Brain microvascular endothelial cell (primary cell): ENCODE data around the gene TEAD2.

ENCODE experiments used
- DNase-seq: peaks from one replicate; pipeline ENCODE4 v3.0.0-alpha.2; 2020
- H3K27ac ChIP-seq: fragments of 250-450 bp; sonication (Bioruptor Pico); 2 replicates; pipeline ENCODE4 v1.5.1; 2020; ENCODE audit warnings: mild to moderate bottlenecking, moderate library complexity
- H3K27me3 ChIP-seq: fragments of 250-450 bp; sonication (Bioruptor Pico); replicated peaks from 2 replicates; pipeline ENCODE4 v1.5.1; 2020; ENCODE audit warnings: mild to moderate bottlenecking
- H3K36me3 ChIP-seq: fragments of 250-450 bp; sonication (Bioruptor Pico); replicated peaks from 2 replicates; pipeline ENCODE4 v1.5.1; 2020; ENCODE audit warnings: mild to moderate bottlenecking
- H3K4me3 ChIP-seq: 2 replicates; pipeline ENCODE4 v1.5.1; 2011; ENCODE audit warnings: low read depth, mild to moderate bottlenecking, control low read depth, low read length, moderate library complexity
- CTCF ChIP-seq: IDR thresholded peaks from 2 replicates; pipeline ENCODE4 v1.5.1; 2011; ENCODE audit warnings: low read depth, mild to moderate bottlenecking, moderate library complexity, low read length, control low read depth, inconsistent platforms; ENCODE audit errors: missing control alignments
- in situ Hi-C: cut with HindIII; loops from 2 replicates; pipeline ENCODE4 v1.10.0; 2017; ENCODE audit warnings: low sequenced_read_pairs, low pct_ligation_motif_present

TEAD2 gene

GRCh38 chr19:49295208-49295880, 66.9 kb downstream of the TEAD2 start:
- no peak for DNase-seq
- in situ Hi-C loops = no loop called here
- Histone ChIP-seq H3K36me3 (no peaks in the 10 kb centered on the region), H3K27ac (no peak overlapping the region), H3K27me3 (no peaks in the 10 kb centered on the region), H3K4me3 (no peak overlapping the region)
- no peak for TF ChIP-seq CTCF

- TF ChIP-seq CTCF = no peak
- in situ Hi-C loops = no loop called here
- H3K4me3 ChIP-seq = no peak overlapping the region
Observed at GRCh38 chr19:49294401-49294800, 67.8 kb downstream of the TEAD2 start.

More at GRCh38 chr19:49294401-49294800, 67.8 kb downstream of the TEAD2 start:
- no peaks in the 10 kb centered on the region for H3K36me3 ChIP-seq
- no peak overlapping the region for H3K27ac ChIP-seq
- no peaks in the 10 kb centered on the region for H3K27me3 ChIP-seq
- no peak for DNase-seq
